T-helper 22 cell (primary cell): ENCODE measurements around the gene FOXR1.
A peak's percentile ranks its signal among the peaks of the same experiment; 100 is the strongest.

Source experiments
- DNase-seq: peaks from one replicate; pipeline ENCODE4 v3.0.0-alpha.2; 2020; ENCODE audit warnings: low read depth

FOXR1 gene

DNA sequence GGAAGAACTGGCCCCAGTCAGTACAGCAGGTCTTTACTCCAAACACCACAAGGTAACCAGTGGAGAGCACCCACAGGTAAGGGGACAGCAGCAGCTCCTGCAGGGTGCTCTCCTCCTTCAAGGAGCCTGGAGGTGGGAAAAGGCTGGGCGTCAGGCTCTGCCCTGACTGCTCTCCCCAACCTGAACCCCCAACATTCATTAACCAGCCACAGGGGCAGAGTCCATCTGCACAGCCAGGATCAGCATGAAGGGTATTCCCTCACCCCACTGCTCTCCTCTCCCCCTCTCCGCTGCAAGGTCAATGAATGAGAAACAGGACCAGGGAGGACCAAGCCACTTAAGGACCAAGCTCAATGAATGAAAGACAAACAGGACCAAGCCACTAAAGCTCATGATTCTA lies 55.4 kb downstream of the FOXR1 start:
- no peak for DNase-seq

DNA sequence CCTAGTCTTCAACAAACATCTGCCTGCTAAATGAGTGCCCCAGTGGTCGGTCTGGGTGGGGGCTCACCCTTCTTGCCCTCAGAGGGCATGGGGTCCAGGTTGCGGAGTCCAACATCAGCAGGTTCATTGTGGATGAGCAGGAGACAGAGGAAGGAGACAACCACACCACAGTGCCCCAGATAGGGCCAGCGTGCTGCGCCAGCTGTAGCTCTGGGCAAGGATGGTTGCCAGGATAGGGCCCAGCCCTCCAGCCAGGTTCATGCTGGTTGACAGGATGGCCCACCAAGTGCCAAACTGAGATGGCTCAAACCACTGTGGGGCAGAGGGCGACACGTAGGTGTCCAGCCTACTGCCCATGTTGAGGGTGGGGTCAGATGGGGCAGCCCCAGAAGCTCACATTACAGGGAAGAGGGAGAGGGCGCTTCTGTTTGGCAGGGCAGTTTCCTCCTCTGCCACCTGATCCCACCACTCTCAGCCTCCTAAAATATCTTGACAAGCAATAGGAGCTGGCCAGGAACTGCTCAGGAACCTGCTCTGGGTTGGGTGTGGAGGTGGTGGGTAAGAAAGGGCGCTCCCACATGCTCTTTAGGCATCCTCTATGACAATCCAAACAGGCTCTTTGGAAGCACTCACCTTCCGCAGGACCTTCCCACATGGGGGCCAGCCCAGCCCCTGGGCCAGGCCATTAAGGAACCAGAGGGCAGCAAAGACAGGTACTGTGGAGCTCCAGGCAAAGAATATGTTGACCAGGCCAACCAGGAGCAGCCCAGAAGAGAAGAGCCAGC lies 56.2 kb downstream of the FOXR1 start:
- DNase-seq = no peak

DNA sequence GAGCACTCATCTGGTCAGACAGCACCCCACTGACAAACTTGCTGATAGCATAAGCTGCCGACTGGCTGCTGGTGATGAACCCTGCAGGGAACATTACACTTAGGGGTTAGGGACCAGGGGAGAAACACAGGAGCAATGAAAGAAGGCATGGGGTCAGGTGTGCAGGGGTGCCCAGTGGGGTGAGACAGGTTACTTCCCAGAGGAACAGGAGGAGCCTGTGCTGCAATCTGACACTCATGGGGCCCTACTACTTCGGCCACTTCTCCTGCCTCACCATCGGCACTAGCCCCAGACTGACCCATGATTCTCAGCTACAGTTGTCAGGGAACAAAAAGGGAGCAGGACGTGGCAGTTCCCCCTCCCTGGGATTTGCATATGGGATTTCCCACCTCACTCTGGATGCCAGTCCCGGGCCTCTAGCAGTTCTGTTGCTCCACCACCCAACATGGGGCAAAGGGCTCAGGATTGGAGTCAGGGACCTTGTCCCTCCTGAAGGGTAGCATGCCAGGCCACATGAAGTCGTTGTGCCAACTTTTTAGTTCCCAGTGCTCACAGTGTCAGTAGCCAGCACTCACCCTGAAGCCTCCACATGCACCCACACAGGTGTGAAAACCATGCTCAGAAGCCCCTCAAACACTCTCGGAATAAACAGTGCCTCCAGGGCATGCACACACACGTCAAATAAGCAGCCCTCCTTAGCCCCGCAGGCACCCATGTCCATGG lies 56.9 kb downstream of the FOXR1 start:
- no peak for DNase-seq

DNA sequence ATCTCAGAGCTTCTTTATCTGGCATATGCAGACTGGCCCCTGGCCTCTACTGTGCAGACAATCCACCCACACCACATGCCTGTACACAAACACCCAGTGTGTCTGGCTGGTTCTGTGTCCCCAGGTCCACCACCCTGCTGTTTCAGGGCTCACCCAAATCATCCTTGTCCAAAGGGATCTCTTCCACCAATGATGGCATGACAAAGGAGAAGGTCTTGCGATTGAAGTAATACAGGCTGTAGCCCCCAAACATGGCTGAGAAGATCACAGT lies 57.4 kb downstream of the FOXR1 start:
- no peak for DNase-seq

DNA sequence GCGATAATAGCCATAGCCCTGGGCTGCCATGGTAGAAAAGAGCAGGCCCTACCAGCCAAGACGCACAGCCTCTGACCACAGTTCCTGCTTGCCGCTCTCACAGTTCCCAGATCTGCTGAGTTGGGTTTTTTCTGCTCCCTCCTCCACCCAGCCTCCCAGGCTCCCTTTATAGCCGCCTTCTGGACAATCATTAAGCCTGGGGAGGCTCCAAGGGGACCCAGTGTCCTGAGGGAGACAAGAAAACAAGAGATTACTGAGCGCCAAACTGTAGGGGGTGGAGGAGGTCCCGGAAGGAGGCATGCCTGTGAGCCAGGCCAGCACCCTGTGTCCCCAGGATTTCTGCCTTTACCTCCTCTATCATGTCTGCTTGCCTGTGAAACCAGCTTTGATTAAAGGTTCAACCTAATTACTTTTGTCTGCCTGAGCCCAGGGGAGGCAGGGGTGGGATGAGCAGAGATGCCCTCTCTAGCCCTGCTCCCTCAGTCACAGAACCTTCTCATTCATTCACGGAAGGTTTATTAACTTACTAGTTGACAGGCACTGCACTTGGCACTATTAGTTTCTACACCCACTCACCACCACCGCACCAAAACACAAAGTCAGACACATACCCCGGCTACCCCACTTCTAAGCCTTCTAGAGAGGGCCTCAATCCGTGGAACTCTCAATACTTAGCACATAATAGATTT lies 57.9 kb downstream of the FOXR1 start:
- DNase-seq = no peak

DNA sequence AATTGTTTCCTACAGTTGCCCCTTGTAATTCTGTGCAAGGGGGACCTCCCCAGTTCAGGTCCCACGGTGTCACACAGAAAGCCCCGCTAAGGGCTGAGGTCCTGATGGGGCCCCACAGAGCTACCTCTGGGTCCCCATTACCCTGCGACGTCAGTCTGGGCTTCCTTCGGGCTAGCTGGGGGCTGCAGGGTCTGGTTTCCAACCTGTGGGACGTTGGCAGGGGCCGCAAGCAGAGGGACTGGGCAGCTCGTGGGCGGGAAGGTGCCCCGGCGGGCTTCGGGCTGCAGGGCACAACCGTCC lies 58.4 kb downstream of the FOXR1 start:
- no peak for DNase-seq

DNA sequence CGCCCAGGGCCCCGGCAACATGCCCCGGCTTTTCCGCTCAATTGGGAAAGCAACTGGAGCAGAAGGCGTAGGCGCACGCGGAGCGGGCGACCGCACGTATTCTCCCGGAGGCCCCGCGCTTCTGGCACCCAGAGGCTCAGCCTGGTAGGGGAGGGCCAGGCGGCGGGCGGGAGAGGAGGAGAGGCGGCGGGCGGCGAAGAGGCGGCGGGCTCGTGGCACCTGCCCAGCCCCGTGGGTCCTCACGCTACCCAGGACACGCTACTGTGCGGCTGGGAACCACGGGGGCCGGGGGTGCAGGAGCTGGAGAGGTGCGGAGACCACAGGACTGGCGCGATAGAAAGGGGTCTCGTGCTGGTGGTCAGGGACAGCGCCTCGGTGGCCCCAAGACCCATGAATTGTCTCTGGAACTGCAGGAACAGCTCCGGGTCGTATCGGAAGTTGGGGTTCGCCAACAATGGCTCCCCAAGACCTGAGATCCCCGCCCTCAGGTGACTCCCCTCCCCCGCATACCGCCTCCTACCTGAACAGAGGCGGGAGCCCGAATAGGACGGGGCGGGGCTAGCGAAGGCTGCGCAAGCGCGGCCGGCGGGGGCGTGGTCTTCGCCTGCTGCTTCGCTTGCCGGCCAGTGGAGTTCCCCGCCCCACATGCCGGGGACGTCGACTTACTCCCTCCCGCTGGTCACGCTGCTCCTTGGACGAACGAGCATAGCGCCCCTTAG lies 58.9 kb downstream of the FOXR1 start, which contains the start of gene SLC37A4:
SLC37A4 (minus strand) TSS at position 549 of the 719 bp plus-strand sequence.
- peak; percentile 98 for DNase-seq
